ENCODE measurements around the gene CDCA8.
"Not testable (repeated sequence)": the region's sequence is repeated elsewhere in the genome, so short reads cannot be mapped to it uniquely, and the experiment has no call there.

The CDCA8 gene

GRCh38 chr1:37672136-37672870 lies 20.0 kb upstream of the CDCA8 start:
- DNase-seq (ENCODE audit: low read depth, low spot score), result no peak

GRCh38 chr1:37673920-37674319 lies 18.4 kb upstream of the CDCA8 start:
- no peak for DNase-seq (ENCODE audit: low read depth, low spot score)

DNA sequence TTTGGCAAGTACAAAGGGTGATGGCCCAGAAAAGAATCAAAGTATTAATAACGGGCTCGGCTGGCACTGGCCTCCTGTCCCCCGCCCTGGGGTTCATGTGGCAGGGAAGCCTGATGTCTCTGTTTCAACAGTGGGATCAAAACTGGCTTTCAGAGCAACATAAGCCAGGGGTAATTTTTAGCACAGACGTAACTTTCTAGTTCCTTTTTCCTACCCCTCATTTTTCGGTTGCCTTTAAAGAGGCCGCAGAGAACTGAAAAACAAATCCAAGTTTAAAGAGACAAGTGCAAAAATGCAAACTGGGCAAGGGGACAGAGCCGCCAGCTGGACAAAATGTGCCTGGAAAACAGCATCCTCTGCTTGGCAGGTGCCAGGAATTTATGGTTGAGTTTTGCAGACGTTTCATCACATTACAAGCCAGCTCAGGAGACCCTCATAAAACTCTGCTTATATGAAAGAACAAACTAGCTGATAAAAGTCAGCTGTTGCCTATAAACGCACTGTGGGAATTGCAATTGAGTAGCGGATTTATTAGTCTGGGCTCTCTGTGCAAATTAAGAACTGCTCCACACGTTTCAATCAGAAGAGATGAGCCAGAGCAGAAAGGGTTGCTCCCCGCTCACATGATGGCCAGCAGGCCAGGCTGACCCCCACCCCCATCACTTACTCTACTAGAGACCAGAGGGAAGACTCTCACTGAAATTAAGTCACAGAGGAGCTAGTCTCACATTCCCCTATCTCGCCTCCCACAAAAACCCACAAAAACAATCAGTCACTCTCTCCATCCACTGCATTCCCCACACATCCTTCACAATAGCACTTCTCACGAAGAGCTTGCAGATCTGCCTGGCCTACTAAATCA lies 15.8 kb upstream of the CDCA8 start:
- no peak for DNase-seq (ENCODE audit: low read depth, low spot score)

GRCh38 chr1:37677143-37677439 lies 15.2 kb upstream of the CDCA8 start:
- no peak for DNase-seq (ENCODE audit: low read depth, low spot score)

GRCh38 chr1:37677808-37678207 lies 14.5 kb upstream of the CDCA8 start:
- DNase-seq (ENCODE audit: low read depth, low spot score), result no peak

DNA sequence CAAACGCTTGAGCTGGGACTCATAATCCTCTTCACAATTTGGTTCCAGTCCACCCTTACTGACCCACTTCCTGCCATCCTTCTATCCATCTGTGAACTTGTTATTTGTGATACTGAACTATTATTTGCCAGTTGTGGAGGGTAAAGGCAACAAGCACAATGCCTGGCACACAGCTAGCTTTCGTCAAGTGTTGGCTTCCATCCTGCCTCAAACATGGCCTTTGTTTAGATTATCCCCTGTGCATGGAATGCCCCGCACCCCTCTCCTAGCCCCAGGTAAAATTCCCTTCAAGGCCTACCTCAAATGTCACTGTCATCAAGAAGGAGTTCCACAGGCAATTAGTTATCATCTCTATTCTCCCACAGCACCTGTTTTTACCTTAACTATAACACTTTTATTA lies 11.4 kb upstream of the CDCA8 start:
- no peak for DNase-seq (ENCODE audit: low read depth, low spot score)

GRCh38 chr1:37682334-37682987 lies 9.9 kb upstream of the CDCA8 start:
- DNase-seq (ENCODE audit: low read depth, low spot score), result no peak

DNA sequence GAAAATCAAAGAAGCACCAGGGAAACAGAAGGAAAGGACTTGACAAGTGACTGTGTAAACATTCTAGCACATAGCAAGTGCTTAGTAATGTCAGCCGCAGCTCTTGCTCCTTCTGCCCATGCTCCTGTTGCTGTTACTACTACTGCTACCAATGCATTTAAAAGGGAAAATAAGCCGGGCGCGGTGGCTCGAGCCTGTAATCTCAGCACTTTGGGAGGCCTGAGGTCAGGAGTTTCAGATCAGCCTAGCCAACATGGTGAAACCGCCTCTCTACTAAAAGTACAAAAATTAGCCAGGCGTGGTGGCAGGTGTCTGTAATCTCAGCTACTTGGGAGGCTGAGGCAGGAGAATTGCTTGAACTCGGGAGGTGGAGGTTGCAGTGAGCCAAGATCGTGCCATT lies 8.1 kb upstream of the CDCA8 start:
- DNase-seq (ENCODE audit: low read depth, low spot score), result not testable (repeated sequence)

DNA sequence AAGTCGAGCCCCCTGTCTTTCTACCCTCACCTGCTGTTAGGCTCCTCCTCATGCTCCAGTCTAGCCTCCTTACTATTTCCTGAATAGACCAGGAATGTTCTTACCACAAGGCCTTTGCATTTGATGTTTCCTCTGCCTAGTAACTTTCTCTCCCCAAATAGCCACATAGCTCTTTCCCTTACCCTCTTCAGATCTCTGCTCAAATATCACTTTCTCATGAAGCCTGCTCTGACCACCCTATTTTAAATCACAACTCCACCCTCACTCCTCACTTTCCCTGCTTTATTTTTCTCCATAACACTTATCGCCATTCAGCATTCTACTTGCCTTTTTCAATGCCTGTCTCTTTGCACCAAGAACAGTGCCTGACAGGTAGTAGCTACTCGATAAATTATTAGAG lies 6.6 kb upstream of the CDCA8 start:
- no peak for DNase-seq (ENCODE audit: low read depth, low spot score)

- not testable (repeated sequence) for DNase-seq (ENCODE audit: low read depth, low spot score)
These were observed 4.6 kb upstream of the CDCA8 start for GRCh38 chr1:37687764-37688163.

DNA sequence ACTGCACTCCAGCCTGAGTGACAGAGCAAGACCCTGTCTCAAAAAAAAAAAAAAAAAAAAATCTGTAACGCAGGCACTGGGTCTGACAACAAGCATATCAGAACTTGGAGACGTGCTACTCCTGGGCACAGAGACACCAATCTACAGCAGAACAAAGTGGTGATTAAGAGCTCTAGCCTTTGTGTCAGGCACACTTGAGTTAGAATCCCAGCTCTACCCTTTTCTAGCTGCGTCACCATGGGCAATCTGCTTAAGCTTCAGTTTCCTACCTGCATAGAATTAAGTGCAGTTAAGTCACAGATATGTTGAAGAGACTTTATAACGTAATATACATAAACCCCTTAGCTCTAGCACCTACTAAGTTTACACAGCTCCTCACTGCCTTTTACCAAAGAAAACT lies 3.4 kb upstream of the CDCA8 start:
- DNase-seq (ENCODE audit: low read depth, low spot score), result no peak

DNA sequence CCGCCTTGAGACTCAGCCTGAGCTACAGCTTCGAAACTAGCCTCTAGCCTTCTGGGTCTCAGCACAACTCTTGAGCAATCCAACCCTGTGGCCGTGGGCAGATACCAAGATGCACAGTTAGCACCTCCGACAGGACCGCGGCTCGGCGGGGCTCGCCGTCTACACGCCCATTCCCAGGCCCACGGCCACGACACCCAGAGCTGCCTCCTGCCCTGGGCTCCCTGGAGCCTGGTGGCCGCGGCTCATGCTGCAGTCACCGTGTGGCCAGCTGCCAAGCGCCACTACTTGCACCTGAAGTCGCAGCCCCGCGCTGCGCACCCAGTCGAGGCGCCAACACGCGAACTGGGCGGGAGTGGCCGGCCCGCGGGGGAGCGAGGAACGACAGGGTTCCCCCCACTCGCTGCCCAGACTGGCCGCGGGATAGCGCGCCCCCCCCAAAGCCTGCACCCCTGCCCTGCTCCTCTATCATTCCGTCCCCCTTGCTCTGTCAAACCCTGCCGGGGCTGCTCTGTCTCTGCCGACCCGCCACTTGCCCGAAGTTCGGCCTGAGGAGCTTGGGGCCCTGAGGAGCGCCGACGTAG lies 729 bp upstream of the CDCA8 start:
- DNase-seq (ENCODE audit: low read depth, low spot score), result no peak

GRCh38 chr1:37692834-37693175 lies 489 bp downstream of the CDCA8 start:
- no peak for DNase-seq (ENCODE audit: low read depth, low spot score)

DNA sequence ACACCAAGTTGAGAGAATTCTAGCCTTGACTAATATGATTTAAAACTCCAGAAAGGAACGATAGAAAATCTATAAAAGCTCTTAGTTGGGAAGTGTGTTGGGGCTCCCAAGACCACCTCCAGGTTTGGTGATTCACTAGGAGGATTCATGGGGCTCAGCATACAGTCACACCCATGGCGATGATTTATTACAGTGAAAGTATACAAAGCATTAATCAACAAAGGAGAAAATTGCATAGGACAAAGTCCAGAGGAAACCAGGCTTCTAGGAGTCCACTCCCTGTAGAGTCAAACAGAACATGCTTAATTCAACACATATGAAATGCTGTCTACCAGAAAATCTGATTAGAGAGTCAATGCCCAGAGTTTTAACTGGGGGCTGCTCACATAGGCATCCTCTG lies 4.8 kb downstream of the CDCA8 start:
- DNase-seq (ENCODE audit: low read depth, low spot score), result no peak

DNA sequence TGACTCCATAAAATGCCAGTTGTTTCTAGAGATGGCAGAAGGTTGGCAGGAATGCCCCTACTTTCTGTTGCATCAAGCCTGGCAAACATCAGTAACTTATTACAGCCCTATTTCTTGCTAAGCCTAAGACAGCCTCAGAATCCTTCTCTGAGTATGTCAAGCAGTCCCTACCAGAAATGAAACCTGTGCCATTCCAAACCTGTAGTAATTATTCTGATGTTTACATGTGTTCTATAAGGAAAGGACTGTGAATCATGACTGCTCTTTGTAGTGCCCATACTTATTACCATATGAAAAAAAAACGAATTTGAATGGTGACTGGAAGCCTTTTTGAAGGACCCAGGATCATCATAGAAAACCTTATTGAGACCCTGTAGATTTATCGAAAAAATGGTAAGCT lies 5.4 kb downstream of the CDCA8 start:
- no peak for DNase-seq (ENCODE audit: low read depth, low spot score)

DNA sequence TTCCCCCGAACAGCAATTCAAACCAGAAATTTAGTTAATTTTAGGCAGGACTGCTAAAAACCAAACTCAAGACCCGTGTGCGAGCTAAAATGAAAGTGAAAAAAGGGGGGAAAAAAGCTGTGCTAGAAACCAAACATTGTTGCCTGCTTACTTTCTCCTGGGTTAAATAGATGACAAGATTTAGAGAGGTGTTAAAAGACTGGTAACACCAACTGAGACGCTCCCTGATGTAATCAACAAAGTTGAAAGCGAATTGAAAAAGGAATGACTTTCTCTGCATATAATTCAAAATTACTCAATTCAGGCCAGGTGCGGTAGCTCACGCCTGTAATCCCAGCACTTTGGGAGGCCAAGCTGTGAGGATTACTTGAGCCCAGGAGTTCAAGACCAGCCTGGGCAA lies 6.8 kb downstream of the CDCA8 start:
- DNase-seq (ENCODE audit: low read depth, low spot score), result no peak

GRCh38 chr1:37701051-37701450 lies 8.7 kb downstream of the CDCA8 start:
- DNase-seq (ENCODE audit: low read depth, low spot score), result no peak

DNA sequence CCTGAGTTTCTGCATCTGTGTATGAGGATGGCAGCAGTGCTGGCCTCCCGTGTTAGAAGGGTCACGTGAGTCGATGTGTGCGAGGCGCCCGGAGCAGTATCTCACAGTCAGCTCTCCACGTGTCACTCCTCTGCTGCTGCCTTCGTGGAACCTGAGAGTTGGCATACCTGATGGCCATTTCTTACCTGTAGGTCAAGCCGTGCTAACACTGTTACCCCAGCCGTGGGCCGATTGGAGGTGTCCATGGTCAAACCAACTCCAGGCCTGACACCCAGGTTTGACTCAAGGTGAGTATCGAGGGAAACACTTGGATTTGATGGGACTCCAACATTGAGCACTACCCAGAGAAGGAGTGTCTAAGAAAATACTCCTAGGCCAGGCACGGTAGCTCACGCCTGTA lies 10.7 kb downstream of the CDCA8 start:
- DNase-seq (ENCODE audit: low read depth, low spot score), result no peak

DNA sequence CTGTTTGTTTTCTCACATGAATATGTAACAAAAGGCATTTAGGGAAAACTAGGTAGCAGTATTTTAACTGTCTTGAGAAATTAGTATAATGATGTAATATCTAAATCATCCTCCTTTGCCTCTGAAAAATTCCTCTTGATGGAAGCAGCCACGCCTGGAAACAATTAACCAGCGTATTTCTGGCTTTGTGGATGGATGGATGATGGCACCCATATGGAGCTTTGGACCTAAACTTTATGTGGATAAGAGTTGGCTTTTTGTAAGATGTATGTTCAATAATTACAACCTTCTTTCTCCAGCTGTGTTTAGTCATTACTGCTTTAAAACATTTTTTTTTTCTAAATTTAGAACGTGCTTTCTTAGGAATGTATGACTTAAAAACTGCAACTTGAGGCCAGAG lies 12.7 kb downstream of the CDCA8 start:
- DNase-seq (ENCODE audit: low read depth, low spot score), result no peak

DNA sequence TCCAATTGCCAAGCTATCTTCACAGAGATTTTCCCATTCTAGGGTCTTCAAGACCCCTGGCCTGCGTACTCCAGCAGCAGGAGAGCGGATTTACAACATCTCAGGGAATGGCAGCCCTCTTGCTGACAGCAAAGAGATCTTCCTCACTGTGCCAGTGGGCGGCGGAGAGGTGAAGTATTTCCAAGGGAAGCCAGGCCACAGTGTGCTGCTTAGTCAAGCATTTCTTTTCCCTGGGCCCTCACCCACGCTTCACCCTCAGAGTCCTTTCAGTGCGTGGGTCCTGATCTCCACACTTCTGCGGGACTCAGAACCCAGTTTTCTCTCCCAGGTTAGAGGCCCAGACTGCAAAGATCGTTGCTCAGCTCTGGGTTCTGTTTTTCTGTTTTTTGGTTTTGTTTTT lies 13.1 kb downstream of the CDCA8 start:
- no peak for DNase-seq (ENCODE audit: low read depth, low spot score)

- DNase-seq (ENCODE audit: low read depth, low spot score), result no peak
These were observed 16.2 kb downstream of the CDCA8 start for GRCh38 chr1:37708471-37708870.

- no peak for DNase-seq (ENCODE audit: low read depth, low spot score)
These were observed 21.9 kb downstream of the CDCA8 start for GRCh38 chr1:37714226-37714625.

- DNase-seq (ENCODE audit: low read depth, low spot score), result no peak
These were observed 22.4 kb downstream of the CDCA8 start for GRCh38 chr1:37714689-37715088.
